Keratinocyte (primary cell): ENCODE data around the gene PTOV1. TPM values are rescaled to one million over a fixed set of nuclear protein-coding genes. Genes with fewer than 3 reads are reported as not detected.

ENCODE experiments used
- DNase-seq: peaks from one replicate; pipeline ENCODE4 v3.0.0-alpha.2; 2011; ENCODE audit warnings: low read depth, missing footprints, low spot score
- FAIRE-seq: peaks from 2 replicates; lab custom pipeline; 2011; peaks lifted over from hg19 to GRCh38; lab: Jason Lieb, UNC
- H2AFZ ChIP-seq: 2 replicates; pipeline ENCODE4 v1.6.0; 2012; ENCODE audit warnings: low read length, control low read depth, inconsistent platforms; ENCODE audit not compliant: control insufficient read depth
- H3K27ac ChIP-seq: 2 replicates; pipeline ENCODE4 v1.5.1; 2011; ENCODE audit warnings: low read length; ENCODE audit not compliant: control insufficient read depth, insufficient read depth
- H3K27me3 ChIP-seq: 3 replicates; pipeline ENCODE4 v1.6.0; 2011; ENCODE audit warnings: low read length; ENCODE audit not compliant: control insufficient read depth, insufficient read depth; ENCODE audit errors: extremely low read depth
- H3K36me3 ChIP-seq, 2 experiments: 2 replicates in 1 of 2; 3 replicates in 1 of 2; pipeline ENCODE4 v1.5.1; 2011; ENCODE audit warnings: low read length in 2 of 2, mild to moderate bottlenecking in 1 of 2; ENCODE audit not compliant: control insufficient read depth in 2 of 2, insufficient read depth in 2 of 2; ENCODE audit errors: extremely low read depth in 1 of 2
- H3K4me1 ChIP-seq: 3 replicates; pipeline ENCODE4 v1.5.1; 2011; ENCODE audit warnings: low read length; ENCODE audit not compliant: control insufficient read depth, insufficient read depth; ENCODE audit errors: extremely low read depth
- H3K4me2 ChIP-seq: 3 replicates; pipeline ENCODE4 v1.6.0; 2011; ENCODE audit warnings: low read depth, low read length; ENCODE audit not compliant: control insufficient read depth, insufficient read depth; ENCODE audit errors: extremely low read depth
- H3K4me3 ChIP-seq, 3 experiments: fragments of 200-600 bp in 1 of 3; sonication (generic) in 1 of 3; 2 replicates in 2 of 3; 3 replicates in 1 of 3; pipeline ENCODE4 v1.5.1; 2011 to 2016; ENCODE audit warnings: low read length in 3 of 3, mild to moderate bottlenecking in 3 of 3, control low read depth in 2 of 3, inconsistent platforms in 1 of 3, low read depth in 1 of 3, mixed read lengths in 1 of 3, mixed run types in 1 of 3, moderate library complexity in 1 of 3; ENCODE audit not compliant: control insufficient read depth in 2 of 3, insufficient read depth in 2 of 3; ENCODE audit errors: extremely low read depth in 1 of 3
- H3K79me2 ChIP-seq: 2 replicates; pipeline ENCODE4 v1.6.0; 2012; ENCODE audit warnings: low read length; ENCODE audit not compliant: control insufficient read depth, insufficient read depth
- H3K9ac ChIP-seq: 3 replicates; pipeline ENCODE4 v1.6.0; 2011; ENCODE audit warnings: low read length; ENCODE audit not compliant: control insufficient read depth, insufficient read depth; ENCODE audit errors: extremely low read depth
- H3K9me1 ChIP-seq: 3 replicates; pipeline ENCODE4 v1.6.0; 2011; ENCODE audit warnings: low read length; ENCODE audit not compliant: control insufficient read depth, insufficient read depth; ENCODE audit errors: extremely low read depth
- H3K9me3 ChIP-seq: 2 replicates; pipeline ENCODE4 v1.5.1; 2012; ENCODE audit warnings: low read depth, low read length; ENCODE audit not compliant: control insufficient read depth
- H4K20me1 ChIP-seq: 3 replicates; pipeline ENCODE4 v1.6.0; 2011; ENCODE audit warnings: low read length; ENCODE audit not compliant: control insufficient read depth, insufficient read depth; ENCODE audit errors: extremely low read depth
- CTCF ChIP-seq, 3 experiments: IDR thresholded peaks in 1 of 3; conservative IDR thresholded peaks in 1 of 3; optimal IDR thresholded peaks in 1 of 3; 2 replicates in 2 of 3; 3 replicates in 1 of 3; pipeline versions ENCODE3 to v1.5.1; 2011; ENCODE audit warnings: low read length in 3 of 3, mild to moderate bottlenecking in 3 of 3, moderate library complexity in 2 of 3, control low read depth in 1 of 3, inconsistent platforms in 1 of 3; ENCODE audit not compliant: insufficient read depth in 2 of 3; ENCODE audit errors: extremely low read depth in 1 of 3
- EZH2 ChIP-seq: IDR thresholded peaks from one replicate; pipeline ENCODE4 v1.6.1; 2012; ENCODE audit warnings: inconsistent platforms, mild to moderate bottlenecking, low read length, moderate library complexity
- dilution Hi-C: fragments of 300-500 bp; cut with MboI; formaldehyde crosslinking; loops from one replicate; pipeline ENCODE4 v1.7.0; 2020; ENCODE audit warnings: low sequenced_read_pairs; ENCODE audit not compliant: extremely low pct_ligation_motif_present
- polyA plus RNA-seq, 5 experiments: library from polyadenylated mRNA; depleted of rRNA in 3 of 5; stranded (reverse) in 3 of 5; stranded (forward) in 1 of 5; unstranded in 1 of 5; fragments of >200 nt; gene quantifications; 1 replicate in 1 of 5; 2 replicates in 3 of 5; 3 replicates in 1 of 5; pipeline versions ENCODE4 v1.2.1 to v1.2.3, GENCODE V29; 2011 to 2012; ENCODE audit warnings: missing spikeins in 2 of 5, low read depth in 1 of 5, low replicate concordance in 1 of 5

PTOV1 gene
- polyA plus RNA-seq, 1 donor (not counting 4 experiments of a cell fraction or from before 2014, with no cell fraction given), result 22.9 TPM

- no peak overlapping the region for H3K4me3 ChIP-seq
- no peak overlapping the region for H3K9ac ChIP-seq
- no peak for FAIRE-seq
- H2AFZ ChIP-seq, result no peak overlapping the region
- peaks cover 11% of the 10 kb centered on the region for H4K20me1 ChIP-seq
- dilution Hi-C loops, result no loop called here
- H3K27me3 ChIP-seq, result no peaks in the 10 kb centered on the region
- TF ChIP-seq CTCF (optimal IDR thresholded peaks at IDR 0.05 in 1 of 3, IDR thresholded peaks at IDR 0.05 in 1 of 3, conservative IDR thresholded peaks at IDR 0.05 in 1 of 3; ENCODE audit: extremely low read depth in 1 of 3, insufficient read depth in 2 of 3, low read length in 3 of 3) (no peak), EZH2 (no peak)
- H3K4me1 ChIP-seq, result peaks cover 11% of the 10 kb centered on the region
- H3K36me3 ChIP-seq, result peaks cover 31 to 52% of the 10 kb centered on the region in 2 experiments
- DNase-seq, result no peak
- no peaks in the 10 kb centered on the region for H3K9me1 ChIP-seq
- no peak overlapping the region for H3K4me2 ChIP-seq
- H3K79me2 ChIP-seq, result peaks cover 24% of the 10 kb centered on the region
- H3K27ac ChIP-seq, result no peak overlapping the region
- no peaks in the 10 kb centered on the region for H3K9me3 ChIP-seq
These were observed 9.6 kb downstream of the PTOV1 start for GRCh38 chr19:49860336-49861102.

DNA sequence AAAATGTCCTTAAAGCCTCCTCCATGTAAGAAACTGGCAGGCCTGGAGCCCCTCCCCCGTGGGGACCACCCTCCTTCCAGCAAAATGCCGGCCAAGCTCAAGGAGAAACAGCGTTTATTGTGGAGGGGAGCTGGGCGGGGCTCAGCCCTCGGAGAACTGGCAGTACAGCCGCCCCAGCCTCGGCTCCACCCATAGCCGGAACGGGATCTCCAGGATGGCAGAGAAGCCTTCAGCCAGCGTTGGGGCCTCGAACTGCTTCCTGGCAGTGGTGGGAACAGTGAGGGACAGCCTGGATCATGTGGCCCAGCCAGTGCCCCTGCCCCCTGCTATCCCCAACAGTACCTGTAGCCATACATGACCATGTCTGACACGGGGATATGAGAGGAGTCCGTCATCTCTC, 10.1 kb downstream of the PTOV1 start:
- H3K9me3 ChIP-seq, result no peaks in the 10 kb centered on the region
- peaks cover 17% of the 10 kb centered on the region for H3K4me1 ChIP-seq
- H2AFZ ChIP-seq, result no peak overlapping the region
- peaks cover 11% of the 10 kb centered on the region for H4K20me1 ChIP-seq
- H3K4me3 ChIP-seq, result no peak overlapping the region
- DNase-seq, result no peak
- TF ChIP-seq CTCF (optimal IDR thresholded peaks at IDR 0.05 in 1 of 3, IDR thresholded peaks at IDR 0.05 in 1 of 3, conservative IDR thresholded peaks at IDR 0.05 in 1 of 3; ENCODE audit: extremely low read depth in 1 of 3, insufficient read depth in 2 of 3, low read length in 3 of 3), result no peak
- no peak for TF ChIP-seq EZH2
- peaks cover 29% of the 10 kb centered on the region for H3K79me2 ChIP-seq
- no peak overlapping the region for H3K27ac ChIP-seq
- no peaks in the 10 kb centered on the region for H3K9me1 ChIP-seq
- H3K36me3 ChIP-seq, result peaks cover 29 to 52% of the 10 kb centered on the region in 2 experiments
- no peak for FAIRE-seq
- dilution Hi-C loops, result no loop called here
- no peak overlapping the region for H3K9ac ChIP-seq
- no peak overlapping the region for H3K4me2 ChIP-seq
- H3K27me3 ChIP-seq, result no peaks in the 10 kb centered on the region
